Hepatocyte (in vitro differentiated cells): ENCODE data around the gene TRAPPC2. TPM values are rescaled to one million over a fixed set of nuclear protein-coding genes. Genes with fewer than 3 reads are reported as not detected.

Experiments used
- DNase-seq: peaks from one replicate; pipeline ENCODE4 v3.0.0-alpha.2; 2016; ENCODE audit warnings: low spot score
- H2AFZ ChIP-seq: fragments of 200-600 bp; sonication (generic); 2 replicates; pipeline ENCODE4 v1.6.0; 2016; ENCODE audit warnings: antibody characterized with exemption, mild to moderate bottlenecking
- H3K27ac ChIP-seq: fragments of 200-600 bp; sonication (generic); 2 replicates; pipeline ENCODE4 v1.5.1; 2016; ENCODE audit warnings: mild to moderate bottlenecking
- H3K27me3 ChIP-seq: fragments of 200-600 bp; sonication (generic); 2 replicates; pipeline ENCODE4 v1.6.1; 2016
- H3K36me3 ChIP-seq: fragments of 200-600 bp; sonication (generic); replicated peaks from 2 replicates; pipeline ENCODE4 v1.5.1; 2016; ENCODE audit warnings: low read depth; ENCODE audit not compliant: insufficient read depth
- H3K4me1 ChIP-seq: fragments of 200-600 bp; sonication (generic); 2 replicates; pipeline ENCODE4 v1.5.1; 2016; ENCODE audit warnings: mild to moderate bottlenecking, moderate library complexity; ENCODE audit not compliant: insufficient read depth
- H3K4me2 ChIP-seq: fragments of 200-600 bp; sonication (generic); 2 replicates; pipeline ENCODE4 v1.6.0; 2016
- H3K4me3 ChIP-seq: fragments of 200-600 bp; sonication (generic); 2 replicates; pipeline ENCODE4 v1.5.1; 2016; ENCODE audit warnings: mild to moderate bottlenecking
- H3K79me2 ChIP-seq: fragments of 200-600 bp; sonication (generic); 2 replicates; pipeline ENCODE4 v1.6.0; 2017; ENCODE audit warnings: mild to moderate bottlenecking
- H3K9me2 ChIP-seq: fragments of 200-600 bp; sonication (generic); replicated peaks from 2 replicates; pipeline ENCODE4 v1.6.0; 2017; ENCODE audit warnings: mild to moderate bottlenecking; ENCODE audit not compliant: insufficient read depth
- H3K9me3 ChIP-seq: fragments of 200-600 bp; sonication (generic); 2 replicates; pipeline ENCODE4 v1.5.1; 2016; ENCODE audit warnings: low read depth, mild to moderate bottlenecking
- H4K20me1 ChIP-seq: fragments of 200-600 bp; sonication (generic); 2 replicates; pipeline ENCODE4 v1.6.0; 2016; ENCODE audit warnings: mild to moderate bottlenecking; ENCODE audit not compliant: insufficient read depth, poor library complexity, severe bottlenecking
- CTCF ChIP-seq: fragments of 200-600 bp; sonication (generic); IDR thresholded peaks from 2 replicates; pipeline ENCODE4 v1.5.1; 2016; ENCODE audit warnings: antibody characterized with exemption, mild to moderate bottlenecking; ENCODE audit not compliant: poor library complexity
- EZH2 ChIP-seq: fragments of 200-600 bp; sonication (generic); IDR thresholded peaks from 2 replicates; pipeline ENCODE4 v1.6.1; 2016; ENCODE audit warnings: antibody characterized with exemption, mild to moderate bottlenecking, borderline replicate concordance
- EZH2phosphoT487 ChIP-seq: fragments of 200-600 bp; sonication (generic); IDR thresholded peaks from one replicate; pipeline ENCODE4 v1.6.1; 2018; ENCODE audit warnings: antibody characterized with exemption, mild to moderate bottlenecking, low read depth, moderate library complexity; ENCODE audit not compliant: unreplicated experiment, severe bottlenecking
- WGBS: methylation state at CpG from one replicate; pipeline ENCODE4 v1.1.6; 2016; ENCODE audit warnings: low lambda C conversion rate; ENCODE audit errors: missing lambda C conversion rate; 5-methylcytosine and 5-hydroxymethylcytosine counted together
- polyA plus RNA-seq: library from polyadenylated mRNA; unstranded; fragments of >200 nt; fragmentation: Nextera tagmentation; extraction: Ambion mirVana; gene quantifications from 2 replicates; pipeline ENCODE4 v1.2.1, GENCODE V29; 2016
- total RNA-seq: library from RNA; depleted of rRNA; stranded (reverse); fragments of >200 nt; gene quantifications from 2 replicates; pipeline ENCODE4 v1.2.3, GENCODE V29; 2014

TRAPPC2 gene
- total and polyA plus RNA-seq, 2 experiments from 2014 or later = 15.8 to 24.8 TPM

DNA sequence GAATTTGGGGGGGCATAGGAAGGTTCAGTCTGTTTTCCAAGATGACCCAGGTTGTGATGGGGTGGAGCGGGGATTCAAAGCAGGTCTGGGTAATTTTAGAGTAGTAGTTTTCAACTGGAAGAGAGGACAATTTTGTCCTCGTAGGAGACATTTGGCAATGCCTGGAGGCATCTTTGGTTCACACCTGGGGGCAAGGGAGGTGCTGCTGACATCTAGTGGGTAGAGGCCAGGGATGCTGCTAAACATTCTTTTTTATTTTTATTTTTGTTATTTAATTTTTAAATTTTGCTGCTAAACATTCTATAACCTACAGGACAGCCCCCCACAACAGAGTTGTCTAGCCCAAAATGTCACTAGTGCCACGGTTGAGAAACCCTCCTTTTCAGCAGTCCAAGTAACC is 43.6 kb downstream of the TRAPPC2 start:
- Histone ChIP-seq H3K4me2 (peak overlapping the region; percentile 74), H3K79me2 (peaks cover 65% of the 10 kb centered on the region), H3K27ac (peak overlapping the region; percentile 99), H3K36me3 (no peaks in the 10 kb centered on the region), H3K9me2 (no peaks in the 10 kb centered on the region), H3K4me3 (peak overlapping the region; percentile 62), H3K27me3 (no peaks in the 10 kb centered on the region), H4K20me1 (peaks cover 32% of the 10 kb centered on the region), H2AFZ (no peak overlapping the region), H3K4me1 (peaks cover 8% of the 10 kb centered on the region), H3K9me3 (no peaks in the 10 kb centered on the region)
- DNase-seq = no peak
- WGBS = 69% methylated on average over 3 of the region's 3 CpGs
- TF ChIP-seq EZH2phosphoT487 (no peak), EZH2 (no peak), CTCF (peak; percentile 13)

- 34% methylated on average over 16 of the region's 16 CpGs for WGBS
- Histone ChIP-seq H3K79me2 (peaks cover 55% of the 10 kb centered on the region), H3K4me2 (peak overlapping the region; percentile 74), H3K9me2 (no peaks in the 10 kb centered on the region), H4K20me1 (peaks cover 22% of the 10 kb centered on the region), H3K9me3 (no peaks in the 10 kb centered on the region), H3K27me3 (no peaks in the 10 kb centered on the region), H2AFZ (no peak overlapping the region), H3K4me1 (peaks cover 3% of the 10 kb centered on the region), H3K4me3 (peak overlapping the region; percentile 62), H3K27ac (peak overlapping the region; percentile 99), H3K36me3 (no peaks in the 10 kb centered on the region)
- DNase-seq = no peak
- TF ChIP-seq EZH2phosphoT487 (no peak), EZH2 (no peak)
Observed at GRCh38 chrX:13689741-13690211, 44.6 kb downstream of the TRAPPC2 start.

GRCh38 chrX:13688958-13689740 is 45.3 kb downstream of the TRAPPC2 start, which contains the start of gene RAB9A:
TSS of gene RAB9A (plus strand) at chrX:13689128. CDS start at chrX:13708747, 19,619 bp downstream.
- DNase-seq = peak; percentile 88
- WGBS = 31% methylated on average over 36 of the region's 68 CpGs
- no peaks in the 10 kb centered on the region for H3K9me2 ChIP-seq
- peak within 1 kb of the TSS; percentile 24 for H2AFZ ChIP-seq
- H3K36me3 ChIP-seq = no peaks in the 10 kb centered on the region
- peaks cover 48% of the 10 kb centered on the region for H3K79me2 ChIP-seq
- H4K20me1 ChIP-seq = peaks cover 16% of the 10 kb centered on the region
- H3K4me2 ChIP-seq = peak within 1 kb of the TSS; percentile 74
- peak within 1 kb of the TSS; percentile 99 for H3K27ac ChIP-seq
- H3K27me3 ChIP-seq = no peaks in the 10 kb centered on the region
- peak within 1 kb of the TSS; percentile 62 for H3K4me3 ChIP-seq
- no peaks in the 10 kb centered on the region for H3K9me3 ChIP-seq
- no peak for TF ChIP-seq EZH2
- no peak for TF ChIP-seq CTCF
- TF ChIP-seq EZH2phosphoT487 = no peak
- H3K4me1 ChIP-seq = peaks cover 3% of the 10 kb centered on the region

DNA sequence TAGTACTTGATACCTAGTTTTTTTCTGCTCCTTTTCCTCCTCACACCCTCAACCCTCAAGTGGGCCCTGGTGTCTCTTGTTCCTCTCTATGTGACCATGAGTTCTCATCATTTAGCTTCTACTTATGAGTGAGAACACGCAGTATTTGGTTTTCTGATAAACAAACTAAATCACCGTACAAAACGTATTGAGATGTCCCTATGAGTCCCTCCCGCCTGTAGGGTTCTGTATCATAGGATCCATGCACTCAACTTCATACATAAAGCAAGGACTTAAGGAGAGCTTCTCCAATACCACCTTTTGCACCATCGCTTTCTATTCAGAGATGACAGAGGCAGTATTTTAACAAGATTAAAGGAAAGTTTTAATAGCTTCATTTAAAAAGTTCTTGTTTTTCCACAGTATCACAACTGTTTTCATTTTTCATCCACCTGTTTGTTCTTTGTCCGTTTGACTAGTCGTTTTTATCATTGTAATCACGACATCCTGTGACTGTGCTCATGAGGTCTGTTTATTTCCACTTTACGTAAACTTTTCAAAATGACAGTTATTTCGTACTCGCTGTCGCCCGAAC is 45.9 kb downstream of the TRAPPC2 start:
- Histone ChIP-seq H3K4me3 (peak overlapping the region; percentile 4), H3K4me1 (peaks cover 3% of the 10 kb centered on the region), H3K9me2 (no peaks in the 10 kb centered on the region), H3K79me2 (peaks cover 42% of the 10 kb centered on the region), H3K36me3 (no peaks in the 10 kb centered on the region), H3K4me2 (peak overlapping the region; percentile 74), H3K9me3 (no peaks in the 10 kb centered on the region), H2AFZ (peak overlapping the region; percentile 24), H3K27me3 (no peaks in the 10 kb centered on the region), H3K27ac (peak overlapping the region; percentile 99), H4K20me1 (peaks cover 11% of the 10 kb centered on the region)
- DNase-seq = no peak
- WGBS = 54% methylated on average over 13 of the region's 13 CpGs
- no peak for TF ChIP-seq EZH2
- TF ChIP-seq CTCF = no peak
- TF ChIP-seq EZH2phosphoT487 = no peak
